Measurements from ENCODE around the gene FBXO30. TPM values are rescaled to one million over a fixed set of nuclear protein-coding genes. Genes with fewer than 3 reads are reported as not detected.

Gene FBXO30
- total RNA-seq, 1 donor from 2014 or later = 10.1 TPM

DNA sequence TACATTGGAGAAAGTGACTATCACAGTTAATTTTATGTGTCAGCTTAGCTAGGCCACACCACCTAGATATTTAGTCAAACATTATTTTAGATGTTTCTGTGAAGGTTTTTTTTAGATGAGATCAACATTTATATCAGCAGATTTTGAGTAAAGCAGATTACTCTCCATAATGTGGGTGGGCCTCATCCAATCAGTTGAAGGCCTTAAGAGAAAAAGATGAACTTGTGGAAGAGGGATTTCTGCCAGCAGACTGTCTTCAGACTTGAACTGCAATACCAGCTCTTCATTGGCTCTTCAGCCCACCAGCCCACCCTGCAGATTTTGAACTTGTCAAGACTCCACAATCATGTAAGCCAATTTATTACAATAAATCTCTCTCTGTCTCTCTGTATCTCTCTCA lies 25.1 kb upstream of the FBXO30 start:
- no peaks in the 10 kb centered on the region for H3K27me3 ChIP-seq (ENCODE audit: control insufficient read depth, insufficient read depth, low read length)
- no peak for TF ChIP-seq CTCF (IDR thresholded peaks at IDR 0.05; ENCODE audit: insufficient read depth, low read length, poor library complexity, severe bottlenecking)
- H3K36me3 ChIP-seq (ENCODE audit: control insufficient read depth, insufficient read depth, low read length) = no peaks in the 10 kb centered on the region
- no peak for DNase-seq (ENCODE audit: low read depth)
- H3K4me3 ChIP-seq (ENCODE audit: low read depth, low read length) = no peak overlapping the region

- DNase-seq (ENCODE audit: low read depth) = no peak
- no peaks in the 10 kb centered on the region for H3K36me3 ChIP-seq (ENCODE audit: control insufficient read depth, insufficient read depth, low read length)
- no peaks in the 10 kb centered on the region for H3K27me3 ChIP-seq (ENCODE audit: control insufficient read depth, insufficient read depth, low read length)
- no peak for TF ChIP-seq CTCF (IDR thresholded peaks at IDR 0.05; ENCODE audit: insufficient read depth, low read length, poor library complexity, severe bottlenecking)
- no peak overlapping the region for H3K4me3 ChIP-seq (ENCODE audit: low read depth, low read length)
These were observed 23.7 kb upstream of the FBXO30 start for GRCh38 chr6:145838305-145838704.

GRCh38 chr6:145836772-145837171 lies 22.2 kb upstream of the FBXO30 start:
- Histone ChIP-seq H3K27me3 (ENCODE audit: control insufficient read depth, insufficient read depth, low read length) (no peaks in the 10 kb centered on the region), H3K36me3 (ENCODE audit: control insufficient read depth, insufficient read depth, low read length) (no peaks in the 10 kb centered on the region), H3K4me3 (ENCODE audit: low read depth, low read length) (no peak overlapping the region)
- no peak for DNase-seq (ENCODE audit: low read depth)
- no peak for TF ChIP-seq CTCF (IDR thresholded peaks at IDR 0.05; ENCODE audit: insufficient read depth, low read length, poor library complexity, severe bottlenecking)

DNA sequence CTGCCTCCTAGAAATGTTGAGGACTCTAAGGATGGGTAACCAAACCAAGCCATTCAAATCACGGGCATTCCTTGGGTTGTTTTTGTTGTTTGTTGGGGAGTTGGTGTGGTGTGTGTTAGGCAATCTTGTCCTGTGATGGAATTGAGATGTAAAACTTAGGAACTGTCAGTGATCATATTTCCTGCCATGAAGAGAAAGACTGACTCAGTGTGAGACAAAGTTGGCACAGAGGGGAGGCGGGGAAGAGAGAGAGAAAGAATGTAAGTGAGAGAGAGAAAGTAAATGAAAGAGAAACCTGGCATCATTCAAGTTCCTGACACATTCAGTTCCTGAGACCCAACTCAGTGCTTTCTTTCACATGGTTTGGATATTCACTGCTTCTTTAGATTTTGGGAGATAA lies 21.6 kb upstream of the FBXO30 start:
- no peaks in the 10 kb centered on the region for H3K36me3 ChIP-seq (ENCODE audit: control insufficient read depth, insufficient read depth, low read length)
- no peak overlapping the region for H3K4me3 ChIP-seq (ENCODE audit: low read depth, low read length)
- H3K27me3 ChIP-seq (ENCODE audit: control insufficient read depth, insufficient read depth, low read length) = no peaks in the 10 kb centered on the region
- DNase-seq (ENCODE audit: low read depth) = no peak
- no peak for TF ChIP-seq CTCF (IDR thresholded peaks at IDR 0.05; ENCODE audit: insufficient read depth, low read length, poor library complexity, severe bottlenecking)

GRCh38 chr6:145830612-145831011 lies 16.0 kb upstream of the FBXO30 start:
- no peaks in the 10 kb centered on the region for H3K27me3 ChIP-seq (ENCODE audit: control insufficient read depth, insufficient read depth, low read length)
- no peak for DNase-seq (ENCODE audit: low read depth)
- no peak overlapping the region for H3K4me3 ChIP-seq (ENCODE audit: low read depth, low read length)
- H3K36me3 ChIP-seq (ENCODE audit: control insufficient read depth, insufficient read depth, low read length) = no peaks in the 10 kb centered on the region
- TF ChIP-seq CTCF (IDR thresholded peaks at IDR 0.05; ENCODE audit: insufficient read depth, low read length, poor library complexity, severe bottlenecking) = no peak

DNA sequence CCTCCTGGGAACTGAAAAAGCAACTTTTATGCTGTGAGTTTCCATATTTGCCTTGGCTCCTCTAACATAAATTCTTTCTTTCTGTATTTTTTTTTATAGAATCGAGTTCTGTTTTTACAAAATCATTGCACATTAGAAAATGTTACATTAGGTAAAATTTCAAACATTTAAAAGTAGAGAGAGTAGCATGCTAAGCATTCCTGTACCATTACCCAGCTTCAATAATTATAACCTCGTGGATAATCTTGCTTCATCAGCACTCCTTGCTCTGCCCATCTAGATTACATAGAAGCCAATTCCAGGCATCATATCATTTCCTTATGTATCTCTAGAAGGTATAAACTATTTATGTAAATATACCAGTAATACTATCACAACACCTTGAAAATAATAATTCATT lies 15.4 kb upstream of the FBXO30 start:
- no peak overlapping the region for H3K4me3 ChIP-seq (ENCODE audit: low read depth, low read length)
- no peaks in the 10 kb centered on the region for H3K36me3 ChIP-seq (ENCODE audit: control insufficient read depth, insufficient read depth, low read length)
- no peak for TF ChIP-seq CTCF (IDR thresholded peaks at IDR 0.05; ENCODE audit: insufficient read depth, low read length, poor library complexity, severe bottlenecking)
- no peaks in the 10 kb centered on the region for H3K27me3 ChIP-seq (ENCODE audit: control insufficient read depth, insufficient read depth, low read length)
- DNase-seq (ENCODE audit: low read depth) = no peak

Measured in kidney epithelial cell (primary cell).